HEK293 (cell line): ENCODE data around the gene PSMD3.

Experiments
- CTCF ChIA-PET: fragments of 350-600 bp; formaldehyde crosslinking; extraction: SDS; loops from one replicate; lab custom pipeline; 2021; ENCODE audit warnings: antibody characterized with exemption; lab: Yijun Ruan, JAX
- POLR2A ChIA-PET: fragments of 300-600 bp; formaldehyde crosslinking; extraction: SDS; loops from one replicate; lab custom pipeline; 2020; ENCODE audit warnings: antibody characterized with exemption, inconsistent platforms; lab: Yijun Ruan, JAX
- H3K27ac ChIP-seq: fragments of 200-500 bp; sonication (Bioruptor generic); 2 replicates; pipeline ENCODE4 v1.5.1; 2014; ENCODE audit warnings: low read depth, low read length, control low read depth, inconsistent platforms; ENCODE audit errors: extremely low read depth
- H3K36me3 ChIP-seq, 2 experiments: fragments of 200-500 bp in 1 of 2; sonication (Bioruptor generic) in 1 of 2; 1 replicate in 1 of 2; 2 replicates in 1 of 2; pipeline ENCODE4 v1.5.1; 2014 to 2017; ENCODE audit warnings: inconsistent platforms in 2 of 2, low read length in 2 of 2; ENCODE audit not compliant: control insufficient read depth in 2 of 2, insufficient read depth in 1 of 2
- H3K4me1 ChIP-seq: fragments of 200-500 bp; sonication (Bioruptor generic); 2 replicates; pipeline ENCODE4 v1.5.1; 2014; ENCODE audit warnings: mild to moderate bottlenecking, low read length, inconsistent platforms; ENCODE audit not compliant: control insufficient read depth, insufficient read depth
- H3K4me3 ChIP-seq: 2 replicates; pipeline ENCODE4 v1.5.1; 2011; ENCODE audit warnings: low read depth, mild to moderate bottlenecking, control low read depth, low read length, moderate library complexity
- H3K9me3 ChIP-seq: fragments of 200-500 bp; sonication (Bioruptor generic); 2 replicates; pipeline ENCODE4 v1.5.1; 2014; ENCODE audit warnings: low read depth, low read length, inconsistent platforms; ENCODE audit not compliant: control insufficient read depth, insufficient read depth
- ELK4 ChIP-seq: IDR thresholded peaks from 2 replicates; pipeline ENCODE4 v1.6.1; 2011; ENCODE audit warnings: mild to moderate bottlenecking, low read depth, low read length, borderline replicate concordance
- GLI2 ChIP-seq: fragments of 450-650 bp; formaldehyde crosslinking; IDR thresholded peaks from 2 replicates; pipeline ENCODE4; 2017; ENCODE audit warnings: missing biosample characterization, missing genetic modification characterization, low read depth, borderline replicate concordance
- INSM2 ChIP-seq: fragments of 450-650 bp; formaldehyde crosslinking; IDR thresholded peaks from 2 replicates; pipeline ENCODE4 v1.5.1; 2016; ENCODE audit warnings: missing biosample characterization, missing genetic modification characterization
- KLF1 ChIP-seq: fragments of 450-650 bp; formaldehyde crosslinking; IDR thresholded peaks from 2 replicates; pipeline ENCODE4 v1.5.1; 2016; ENCODE audit warnings: missing biosample characterization, missing genetic modification characterization
- KLF10 ChIP-seq: fragments of 450-650 bp; IDR thresholded peaks from 2 replicates; pipeline ENCODE4 v1.5.1; 2018; ENCODE audit warnings: missing biosample characterization, mild to moderate bottlenecking, missing genetic modification characterization
- KLF16 ChIP-seq: fragments of 450-650 bp; formaldehyde crosslinking; IDR thresholded peaks from 2 replicates; pipeline ENCODE4 v1.5.1; 2017; ENCODE audit warnings: missing biosample characterization, missing genetic modification characterization
- MZF1 ChIP-seq: fragments of 450-650 bp; formaldehyde crosslinking; IDR thresholded peaks from 2 replicates; pipeline ENCODE4 v1.5.1; 2017; ENCODE audit warnings: missing biosample characterization, missing genetic modification characterization, borderline replicate concordance
- TCF7L2 ChIP-seq: IDR thresholded peaks from 2 replicates; pipeline ENCODE4 v1.6.1; 2011; ENCODE audit warnings: low read depth, mild to moderate bottlenecking, inconsistent platforms, low read length, moderate library complexity, borderline replicate concordance
- ZBTB26 ChIP-seq: fragments of 450-650 bp; formaldehyde crosslinking; optimal IDR thresholded peaks from 2 replicates; pipeline ENCODE3; 2016; ENCODE audit warnings: missing biosample characterization, mild to moderate bottlenecking, missing genetic modification characterization
- ZFP69B ChIP-seq: fragments of 450-650 bp; formaldehyde crosslinking; IDR thresholded peaks from 2 replicates; pipeline ENCODE4 v1.5.1; 2016; ENCODE audit warnings: missing biosample characterization, missing genetic modification characterization
- ZIC2 ChIP-seq: fragments of 450-650 bp; formaldehyde crosslinking; IDR thresholded peaks from 2 replicates; pipeline ENCODE4 v1.5.1; 2016; ENCODE audit warnings: missing biosample characterization, missing genetic modification characterization
- ZNF112 ChIP-seq: fragments of 450-650 bp; formaldehyde crosslinking; IDR thresholded peaks from 2 replicates; pipeline ENCODE4 v1.5.0; 2017; ENCODE audit warnings: missing biosample characterization, missing genetic modification characterization
- ZNF146 ChIP-seq: fragments of 450-650 bp; formaldehyde crosslinking; IDR thresholded peaks from 2 replicates; pipeline ENCODE4 v1.5.1; 2016; ENCODE audit warnings: missing biosample characterization, missing genetic modification characterization
- ZNF16 ChIP-seq: fragments of 450-650 bp; formaldehyde crosslinking; IDR thresholded peaks from 2 replicates; pipeline ENCODE4 v1.5.1; 2016; ENCODE audit warnings: low read depth, missing biosample characterization, missing genetic modification characterization
- ZNF19 ChIP-seq: fragments of 450-650 bp; formaldehyde crosslinking; IDR thresholded peaks from 2 replicates; pipeline ENCODE4; 2016; ENCODE audit warnings: missing biosample characterization, missing genetic modification characterization, low read depth
- ZNF335 ChIP-seq: fragments of 450-650 bp; formaldehyde crosslinking; conservative IDR thresholded peaks from 2 replicates; pipeline ENCODE4 v1.5.1; 2016; ENCODE audit warnings: missing biosample characterization, missing genetic modification characterization
- ZNF529 ChIP-seq: fragments of 450-650 bp; formaldehyde crosslinking; IDR thresholded peaks from 2 replicates; pipeline ENCODE4 v1.5.1; 2017; ENCODE audit warnings: missing genetic modification characterization, missing biosample characterization; ENCODE audit not compliant: insufficient replicate concordance
- ZNF530 ChIP-seq: fragments of 450-650 bp; formaldehyde crosslinking; IDR thresholded peaks from 2 replicates; pipeline ENCODE4 v1.5.1; 2016; ENCODE audit warnings: low read depth, missing biosample characterization, missing genetic modification characterization
- ZNF571 ChIP-seq: fragments of 450-650 bp; formaldehyde crosslinking; IDR thresholded peaks from 2 replicates; pipeline ENCODE4 v1.5.0; 2017; ENCODE audit warnings: missing biosample characterization, missing genetic modification characterization
- ZNF596 ChIP-seq: fragments of 450-650 bp; IDR thresholded peaks from 2 replicates; pipeline ENCODE4 v1.5.0; 2018; ENCODE audit warnings: missing biosample characterization, mild to moderate bottlenecking, missing genetic modification characterization, moderate library complexity
- ZNF624 ChIP-seq: fragments of 450-650 bp; formaldehyde crosslinking; IDR thresholded peaks from 2 replicates; pipeline ENCODE4 v1.5.1; 2017; ENCODE audit warnings: missing biosample characterization, missing genetic modification characterization
- ZNF629 ChIP-seq: fragments of 450-650 bp; formaldehyde crosslinking; IDR thresholded peaks from 2 replicates; pipeline ENCODE4 v1.5.1; 2017; ENCODE audit warnings: missing biosample characterization, missing genetic modification characterization
- ZNF658 ChIP-seq: fragments of 450-650 bp; formaldehyde crosslinking; IDR thresholded peaks from 2 replicates; pipeline ENCODE4; 2016; ENCODE audit warnings: missing biosample characterization, missing genetic modification characterization
- ZNF660 ChIP-seq: fragments of 450-650 bp; IDR thresholded peaks from 2 replicates; pipeline ENCODE4 v1.5.1; 2018; ENCODE audit warnings: missing biosample characterization, mild to moderate bottlenecking, missing genetic modification characterization
- ZNF76 ChIP-seq: fragments of 450-650 bp; formaldehyde crosslinking; IDR thresholded peaks from 2 replicates; pipeline ENCODE4; 2016; ENCODE audit warnings: low read depth, missing biosample characterization, missing genetic modification characterization, borderline replicate concordance
- TF ChIP-seq, protein P1 (sequence below): fragments of 450-650 bp; IDR thresholded peaks from 2 replicates; pipeline ENCODE4 v1.5.1; 2018; ENCODE audit warnings: missing biosample characterization, mild to moderate bottlenecking, missing genetic modification characterization

The PSMD3 gene

GRCh38 chr17:40004072-40004471 is 23.5 kb downstream of the PSMD3 start:
- H3K27ac ChIP-seq = no peak overlapping the region
- CTCF ChIA-PET = interaction anchor here (1.4 kb wide), 1 partner anchor 8 kb away, joined by 4 read pairs; no protein-coding TSS in a partner anchor
- H3K4me1 ChIP-seq = no peaks in the 10 kb centered on the region
- POLR2A ChIA-PET = no interaction called here
- H3K9me3 ChIP-seq = no peaks in the 10 kb centered on the region; the same call in 1 of the 2 replicates
- no peaks in the 10 kb centered on the region for H3K36me3 ChIP-seq
- no peak for TF ChIP-seq KLF16 (tag by site-specific recombination)
- TF ChIP-seq ZNF629 = no peak
- no peak for TF ChIP-seq MZF1 (tag by site-specific recombination)
- TF ChIP-seq ZNF19 (tag by site-specific recombination) = no peak
- TF ChIP-seq ZBTB26 (tag by site-specific recombination) = no peak
- no peak for TF ChIP-seq ZFP69B (tag by site-specific recombination)
- no peak for TF ChIP-seq ELK4
- TF ChIP-seq KLF1 (tag by site-specific recombination) = no peak
- TF ChIP-seq ZNF624 (tag by site-specific recombination) = no peak
- TF ChIP-seq ZNF571 (tag by site-specific recombination) = no peak
- TF ChIP-seq ZNF660 (tag by site-specific recombination) = no peak
- no peak for TF ChIP-seq TCF7L2
- no peak for TF ChIP-seq ZNF658 (tag by site-specific recombination)
- TF ChIP-seq ZNF530 (tag by site-specific recombination) = no peak
- no peak for TF ChIP-seq ZNF335 (tag by site-specific recombination)
- TF ChIP-seq ZNF529 (tag by site-specific recombination) = no peak
- no peak for TF ChIP-seq KLF10 (tag by site-specific recombination)
- no peak for TF ChIP-seq GLI2 (tag by site-specific recombination)
- TF ChIP-seq, protein P1, sequence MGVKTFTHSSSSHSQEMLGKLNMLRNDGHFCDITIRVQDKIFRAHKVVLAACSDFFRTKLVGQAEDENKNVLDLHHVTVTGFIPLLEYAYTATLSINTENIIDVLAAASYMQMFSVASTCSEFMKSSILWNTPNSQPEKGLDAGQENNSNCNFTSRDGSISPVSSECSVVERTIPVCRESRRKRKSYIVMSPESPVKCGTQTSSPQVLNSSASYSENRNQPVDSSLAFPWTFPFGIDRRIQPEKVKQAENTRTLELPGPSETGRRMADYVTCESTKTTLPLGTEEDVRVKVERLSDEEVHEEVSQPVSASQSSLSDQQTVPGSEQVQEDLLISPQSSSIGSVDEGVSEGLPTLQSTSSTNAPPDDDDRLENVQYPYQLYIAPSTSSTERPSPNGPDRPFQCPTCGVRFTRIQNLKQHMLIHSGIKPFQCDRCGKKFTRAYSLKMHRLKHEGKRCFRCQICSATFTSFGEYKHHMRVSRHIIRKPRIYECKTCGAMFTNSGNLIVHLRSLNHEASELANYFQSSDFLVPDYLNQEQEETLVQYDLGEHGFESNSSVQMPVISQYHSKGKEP (tag by site-specific recombination) = no peak
- no peak for TF ChIP-seq ZIC2 (tag by site-specific recombination)
- no peak overlapping the region for H3K4me3 ChIP-seq

DNA sequence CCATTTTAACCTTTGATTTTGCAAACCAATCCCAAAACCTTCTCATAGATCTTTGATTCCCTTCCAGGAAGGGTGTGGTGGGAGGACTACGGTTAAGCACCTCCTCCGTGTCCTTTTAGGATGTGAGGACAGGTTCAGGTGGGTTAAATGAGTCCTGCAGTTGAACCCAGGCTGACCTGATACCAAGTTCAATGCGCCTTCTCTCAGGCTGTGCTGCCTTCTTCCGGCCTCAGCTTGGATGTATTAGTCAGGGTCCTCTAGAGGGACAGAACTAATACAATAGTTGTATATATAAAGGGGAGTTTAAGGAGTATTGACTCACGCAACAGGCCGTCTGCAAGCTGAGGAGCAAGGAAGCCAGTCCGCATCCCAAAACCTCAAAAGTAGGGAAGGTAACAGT is 24.1 kb downstream of the PSMD3 start:
- Histone ChIP-seq H3K27ac (no peak overlapping the region), H3K4me1 (no peaks in the 10 kb centered on the region), H3K36me3 (no peaks in the 10 kb centered on the region), H3K4me3 (no peak overlapping the region), H3K9me3 (no peaks in the 10 kb centered on the region; the same call in 1 of the 2 replicates)
- TF ChIP-seq ZNF112 (tag by site-specific recombination) (no peak), INSM2 (no peak), ZNF16 (tag by site-specific recombination) (no peak), ZNF596 (tag by site-specific recombination) (no peak), ZNF146 (tag by site-specific recombination) (no peak), ZNF76 (no peak)
- CTCF ChIA-PET = interaction anchor here (14.3 kb wide), 1 partner anchor 22 kb away, joined by 268 read pairs; no protein-coding TSS in a partner anchor
- POLR2A ChIA-PET = interaction anchor here (0.7 kb wide), 1 partner anchor 24 kb away, joined by 5 read pairs; the partner anchor contains the start of gene PSMD3
